ENCODE results near the gene LRRC3C. TPM values are rescaled to one million over a fixed set of nuclear protein-coding genes. Genes with fewer than 3 reads are reported as not detected.
"Not testable (repeated sequence)": the region's sequence is repeated elsewhere in the genome, so short reads cannot be mapped to it uniquely, and the experiment has no call there.

The LRRC3C gene
- polyA plus RNA-seq, 1 experiment: not detected

GRCh38 chr17:39898088-39898487 lies 29.4 kb upstream of the LRRC3C start:
- TF ChIP-seq CTCF (IDR thresholded peaks at IDR 0.05; ENCODE audit: insufficient read depth, low read depth, low read length): no peak
- no peaks in the 10 kb centered on the region for H3K36me3 ChIP-seq (ENCODE audit: control insufficient read depth, insufficient read depth, low read length)
- H3K27me3 ChIP-seq (ENCODE audit: control insufficient read depth, insufficient read depth, low read length): no peaks in the 10 kb centered on the region; the same call in 1 of the 2 replicates
- POLR2A ChIA-PET: no interaction called here
- DNase-seq (ENCODE audit: low read depth): no peak
- H3K4me3 ChIP-seq (ENCODE audit: low read depth, low read length): no peak overlapping the region
- CTCF ChIA-PET: no interaction called here

- DNase-seq (ENCODE audit: low read depth): no peak
- Histone ChIP-seq H3K36me3 (ENCODE audit: control insufficient read depth, insufficient read depth, low read length) (no peaks in the 10 kb centered on the region), H3K4me3 (ENCODE audit: low read depth, low read length) (no peak overlapping the region), H3K27me3 (ENCODE audit: control insufficient read depth, insufficient read depth, low read length) (no peaks in the 10 kb centered on the region; the same call in 1 of the 2 replicates)
- no peak for TF ChIP-seq CTCF (IDR thresholded peaks at IDR 0.05; ENCODE audit: insufficient read depth, low read depth, low read length)
- ChIA-PET POLR2A (no interaction called here), CTCF (interaction anchor here (0.7 kb wide), 1 partner anchor 27 kb away, joined by 3 read pairs; no protein-coding TSS in a partner anchor)
Observed at GRCh38 chr17:39899215-39899614, 28.3 kb upstream of the LRRC3C start.

GRCh38 chr17:39902027-39902426 lies 25.5 kb upstream of the LRRC3C start:
- H3K4me3 ChIP-seq (ENCODE audit: low read depth, low read length); H3K36me3 ChIP-seq (ENCODE audit: control insufficient read depth, insufficient read depth, low read length); DNase-seq (ENCODE audit: low read depth); H3K27me3 ChIP-seq (ENCODE audit: control insufficient read depth, insufficient read depth, low read length): not testable (repeated sequence)
- ChIA-PET CTCF (interaction anchor here (1.1 kb wide), 1 partner anchor 81 kb away, joined by 3 read pairs; no protein-coding TSS in a partner anchor), POLR2A (interaction anchor here (0.6 kb wide), 1 partner anchor 11 kb away, joined by 4 read pairs; no protein-coding TSS in a partner anchor)

DNA sequence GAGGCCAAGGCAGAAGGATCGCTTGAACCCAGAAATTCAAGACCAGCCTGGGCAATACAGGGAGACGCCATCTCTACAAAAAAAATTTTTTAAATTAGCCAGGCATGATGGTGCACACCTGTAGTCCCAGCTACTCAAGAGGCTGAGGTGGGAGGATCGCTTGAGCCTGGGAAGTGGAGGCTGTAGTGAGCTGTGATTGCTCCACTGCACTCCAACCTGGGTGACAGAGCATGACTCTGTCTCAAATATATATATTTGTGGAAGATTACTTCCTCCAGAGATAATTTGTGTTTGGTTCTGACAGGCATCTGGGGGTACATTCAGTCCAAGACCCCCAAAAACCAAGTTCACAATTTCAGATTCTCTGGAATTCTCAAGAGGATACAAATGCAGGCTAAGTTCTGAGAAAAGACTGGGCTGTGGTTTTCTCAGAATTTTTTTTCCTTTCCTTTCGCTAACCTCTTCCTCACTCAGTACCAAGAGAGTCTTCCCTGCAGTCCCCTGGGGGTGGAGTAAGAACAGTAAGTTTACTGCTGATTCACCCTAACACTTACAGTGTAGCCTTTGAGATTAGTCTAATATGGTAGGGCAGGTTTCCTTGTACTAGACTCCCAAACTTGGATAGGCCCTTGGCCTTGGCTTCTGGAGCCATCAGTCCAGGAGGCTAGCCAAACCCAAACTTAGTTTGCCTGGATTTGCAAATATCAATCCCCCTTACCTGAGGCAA lies 24.2 kb upstream of the LRRC3C start:
- H3K36me3 ChIP-seq (ENCODE audit: control insufficient read depth, insufficient read depth, low read length): peaks cover 5% of the 10 kb centered on the region
- ChIA-PET POLR2A (no interaction called here), CTCF (interaction anchor here (1.1 to 1.2 kb wide), 2 partner anchors 9 to 83 kb away, joined by 3 to 5 read pairs; no protein-coding TSS in a partner anchor)
- DNase-seq (ENCODE audit: low read depth): no peak
- no peak overlapping the region for H3K4me3 ChIP-seq (ENCODE audit: low read depth, low read length)
- no peaks in the 10 kb centered on the region for H3K27me3 ChIP-seq (ENCODE audit: control insufficient read depth, insufficient read depth, low read length)
- TF ChIP-seq CTCF (IDR thresholded peaks at IDR 0.05; ENCODE audit: insufficient read depth, low read depth, low read length): no peak

GRCh38 chr17:39904990-39905288 lies 22.6 kb upstream of the LRRC3C start:
- no peak for TF ChIP-seq CTCF (IDR thresholded peaks at IDR 0.05; ENCODE audit: insufficient read depth, low read depth, low read length)
- Histone ChIP-seq H3K4me3 (ENCODE audit: low read depth, low read length) (no peak overlapping the region), H3K27me3 (ENCODE audit: control insufficient read depth, insufficient read depth, low read length) (no peaks in the 10 kb centered on the region), H3K36me3 (ENCODE audit: control insufficient read depth, insufficient read depth, low read length) (peaks cover 5% of the 10 kb centered on the region)
- POLR2A ChIA-PET: no interaction called here
- CTCF ChIA-PET: interaction anchor here (1.2 kb wide), 1 partner anchor 10 kb away, joined by 5 read pairs; no protein-coding TSS in a partner anchor
- no peak for DNase-seq (ENCODE audit: low read depth)
